ENCODE data around the gene CDNF. TPM values are rescaled to one million over a fixed set of nuclear protein-coding genes. Genes with fewer than 3 reads are reported as not detected.

CDNF gene
- total RNA-seq, 6 experiments from 2014 or later: 0.52 to 1.5 (median 0.97) TPM

DNA sequence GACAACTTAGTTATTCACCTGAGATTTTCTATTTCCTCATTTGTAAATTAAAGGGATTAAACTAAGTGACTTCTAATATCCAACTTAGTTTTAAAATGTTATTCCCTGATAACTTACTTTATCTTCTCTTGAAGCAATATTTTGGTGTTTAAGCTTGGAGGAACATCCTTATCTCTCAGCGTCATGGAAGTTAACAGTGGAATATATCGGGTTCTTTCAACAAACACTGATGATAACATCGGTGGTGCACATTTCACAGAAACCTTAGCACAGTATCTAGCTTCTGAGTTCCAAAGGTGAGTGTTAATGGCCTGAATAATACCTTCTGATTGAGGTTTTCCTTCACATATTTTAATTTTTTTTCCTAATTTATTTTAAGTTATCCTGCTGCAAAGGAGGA lies 14.4 kb upstream of the CDNF start:
- Mint-ChIP-seq H3K36me3 (ENCODE audit: low read depth) (peaks cover 5% of the 10 kb centered on the region), H3K9me3 (no peaks in the 10 kb centered on the region), H3K4me3 (no peak overlapping the region), H3K27ac (no peak overlapping the region), H3K27me3 (ENCODE audit: insufficient read depth) (no peaks in the 10 kb centered on the region), H3K4me1 (ENCODE audit: low read depth) (no peaks in the 10 kb centered on the region)
- no peak for DNase-seq
- TF ChIP-seq, protein P1, sequence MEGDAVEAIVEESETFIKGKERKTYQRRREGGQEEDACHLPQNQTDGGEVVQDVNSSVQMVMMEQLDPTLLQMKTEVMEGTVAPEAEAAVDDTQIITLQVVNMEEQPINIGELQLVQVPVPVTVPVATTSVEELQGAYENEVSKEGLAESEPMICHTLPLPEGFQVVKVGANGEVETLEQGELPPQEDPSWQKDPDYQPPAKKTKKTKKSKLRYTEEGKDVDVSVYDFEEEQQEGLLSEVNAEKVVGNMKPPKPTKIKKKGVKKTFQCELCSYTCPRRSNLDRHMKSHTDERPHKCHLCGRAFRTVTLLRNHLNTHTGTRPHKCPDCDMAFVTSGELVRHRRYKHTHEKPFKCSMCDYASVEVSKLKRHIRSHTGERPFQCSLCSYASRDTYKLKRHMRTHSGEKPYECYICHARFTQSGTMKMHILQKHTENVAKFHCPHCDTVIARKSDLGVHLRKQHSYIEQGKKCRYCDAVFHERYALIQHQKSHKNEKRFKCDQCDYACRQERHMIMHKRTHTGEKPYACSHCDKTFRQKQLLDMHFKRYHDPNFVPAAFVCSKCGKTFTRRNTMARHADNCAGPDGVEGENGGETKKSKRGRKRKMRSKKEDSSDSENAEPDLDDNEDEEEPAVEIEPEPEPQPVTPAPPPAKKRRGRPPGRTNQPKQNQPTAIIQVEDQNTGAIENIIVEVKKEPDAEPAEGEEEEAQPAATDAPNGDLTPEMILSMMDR (IDR thresholded peaks at IDR 0.05): no peak

DNA sequence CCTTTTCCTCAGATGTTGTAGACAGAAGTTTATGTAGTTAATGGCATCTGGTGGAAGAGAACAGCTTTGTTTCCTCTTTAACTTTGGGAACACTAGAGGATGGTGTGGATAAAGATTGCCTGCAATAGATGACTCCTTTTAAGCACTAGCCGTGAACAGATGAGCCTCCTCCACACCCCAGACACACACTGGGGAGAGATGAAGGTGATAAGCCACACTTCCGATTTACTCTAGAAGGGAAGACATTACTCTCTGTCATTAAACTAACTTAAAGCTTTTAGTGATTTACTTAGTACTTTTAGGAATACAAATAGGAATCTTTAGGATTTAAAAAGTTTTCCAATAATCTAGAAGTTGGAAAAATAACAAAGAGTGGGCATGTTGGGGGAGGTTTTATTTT lies 7.1 kb upstream of the CDNF start:
- TF ChIP-seq, protein P1 (IDR thresholded peaks at IDR 0.05): no peak
- peaks cover 4% of the 10 kb centered on the region for H3K4me1 Mint-ChIP-seq (ENCODE audit: low read depth)
- no peaks in the 10 kb centered on the region for H3K9me3 Mint-ChIP-seq
- peaks cover 28% of the 10 kb centered on the region for H3K36me3 Mint-ChIP-seq (ENCODE audit: low read depth)
- no peak overlapping the region for H3K4me3 Mint-ChIP-seq
- no peak overlapping the region for H3K27ac Mint-ChIP-seq
- DNase-seq: no peak
- H3K27me3 Mint-ChIP-seq (ENCODE audit: insufficient read depth): no peaks in the 10 kb centered on the region

DNA sequence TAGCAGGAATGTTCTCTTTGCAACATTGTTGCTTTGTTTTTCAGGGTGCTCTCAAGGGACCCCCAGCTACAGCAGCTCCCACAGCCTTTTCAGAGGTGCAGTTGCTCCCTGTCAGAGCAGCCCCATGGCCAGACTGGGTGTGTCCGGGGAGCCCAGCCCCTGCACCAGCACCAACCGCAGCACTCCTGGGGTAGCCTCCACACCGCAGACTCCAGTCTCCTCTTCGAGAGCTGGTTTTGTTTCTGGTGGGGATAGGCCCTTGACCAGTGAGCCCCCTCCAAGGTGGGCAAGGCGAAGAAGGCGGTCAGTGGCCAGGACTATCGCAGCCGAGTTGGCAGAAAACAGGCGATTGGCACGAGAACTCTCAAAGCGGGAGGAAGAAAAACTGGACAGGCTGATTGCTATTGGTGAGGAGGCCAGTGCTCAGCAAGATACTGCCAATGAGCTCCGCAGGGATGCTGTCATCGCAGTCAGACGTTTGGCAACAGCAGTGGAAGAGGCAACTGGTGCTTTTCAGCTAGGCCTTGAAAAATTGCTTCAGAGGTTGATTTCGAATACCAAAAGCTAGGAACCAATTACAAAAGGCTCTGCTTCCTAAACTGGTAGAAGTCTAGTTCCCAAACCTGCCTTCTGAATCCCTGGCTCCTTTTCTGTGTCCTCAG lies 5.6 kb upstream of the CDNF start:
- peaks cover 13% of the 10 kb centered on the region for H3K4me1 Mint-ChIP-seq (ENCODE audit: low read depth)
- no peak overlapping the region for H3K4me3 Mint-ChIP-seq
- no peaks in the 10 kb centered on the region for H3K9me3 Mint-ChIP-seq
- no peak for DNase-seq
- no peaks in the 10 kb centered on the region for H3K27me3 Mint-ChIP-seq (ENCODE audit: insufficient read depth)
- no peak overlapping the region for H3K27ac Mint-ChIP-seq
- peaks cover 23% of the 10 kb centered on the region for H3K36me3 Mint-ChIP-seq (ENCODE audit: low read depth)
- TF ChIP-seq, protein P1 (IDR thresholded peaks at IDR 0.05): no peak

DNA sequence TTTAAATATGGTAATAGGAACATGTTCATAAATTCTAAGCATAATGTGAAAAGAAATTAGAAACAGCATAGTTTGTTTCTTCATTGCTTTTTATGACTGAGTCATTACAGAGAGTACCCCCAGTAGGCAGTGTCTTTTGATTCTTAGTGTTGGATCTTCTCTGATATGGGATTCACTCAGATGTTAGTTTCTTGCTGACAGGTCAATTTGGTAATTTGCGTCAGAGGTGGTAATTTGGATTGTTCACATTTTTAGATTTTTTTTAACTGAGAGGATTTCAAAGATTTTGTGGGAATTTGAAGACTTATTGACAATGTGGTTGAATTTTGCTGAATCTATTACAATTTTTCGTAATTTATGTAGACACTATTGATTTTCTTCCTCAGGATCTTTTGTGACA lies 2.3 kb upstream of the CDNF start:
- Mint-ChIP-seq H3K36me3 (ENCODE audit: low read depth) (peaks cover 21% of the 10 kb centered on the region), H3K27me3 (ENCODE audit: insufficient read depth) (no peaks in the 10 kb centered on the region), H3K9me3 (no peaks in the 10 kb centered on the region), H3K4me3 (peak overlapping the region; percentile 91), H3K4me1 (ENCODE audit: low read depth) (peaks cover 20% of the 10 kb centered on the region), H3K27ac (no peak overlapping the region)
- DNase-seq: no peak
- TF ChIP-seq, protein P1 (IDR thresholded peaks at IDR 0.05): no peak

DNA sequence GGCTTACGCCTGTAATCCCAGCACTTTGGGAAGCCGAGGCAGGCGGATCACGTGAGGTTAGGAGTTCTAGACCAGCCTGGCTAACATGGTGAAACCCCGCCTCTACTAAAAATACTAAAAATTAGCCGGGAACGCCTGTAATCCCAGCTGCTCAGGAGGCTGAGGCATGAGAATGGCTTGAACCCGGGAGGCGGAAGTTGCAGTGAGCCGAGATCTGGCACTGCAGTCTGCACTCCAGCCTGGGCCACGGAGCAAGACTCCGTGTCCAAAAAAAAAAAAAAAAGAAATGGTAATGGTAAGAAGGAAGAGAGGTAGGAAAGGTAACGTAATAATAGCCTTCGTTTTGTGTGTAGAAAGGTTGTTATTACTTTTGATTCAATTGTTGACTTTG lies 1.5 kb upstream of the CDNF start:
- Mint-ChIP-seq H3K4me3 (peak overlapping the region; percentile 91), H3K4me1 (ENCODE audit: low read depth) (peaks cover 20% of the 10 kb centered on the region), H3K27me3 (ENCODE audit: insufficient read depth) (no peaks in the 10 kb centered on the region), H3K9me3 (no peaks in the 10 kb centered on the region), H3K27ac (peak overlapping the region; percentile 86), H3K36me3 (ENCODE audit: low read depth) (peaks cover 15% of the 10 kb centered on the region)
- TF ChIP-seq, protein P1 (IDR thresholded peaks at IDR 0.05): no peak
- DNase-seq: no peak

All from HFFc6 (cell line).